Measurements from ENCODE around the gene CDIPT.
A peak's percentile ranks its signal among the peaks of the same experiment; 100 is the strongest.

The CDIPT gene

DNA sequence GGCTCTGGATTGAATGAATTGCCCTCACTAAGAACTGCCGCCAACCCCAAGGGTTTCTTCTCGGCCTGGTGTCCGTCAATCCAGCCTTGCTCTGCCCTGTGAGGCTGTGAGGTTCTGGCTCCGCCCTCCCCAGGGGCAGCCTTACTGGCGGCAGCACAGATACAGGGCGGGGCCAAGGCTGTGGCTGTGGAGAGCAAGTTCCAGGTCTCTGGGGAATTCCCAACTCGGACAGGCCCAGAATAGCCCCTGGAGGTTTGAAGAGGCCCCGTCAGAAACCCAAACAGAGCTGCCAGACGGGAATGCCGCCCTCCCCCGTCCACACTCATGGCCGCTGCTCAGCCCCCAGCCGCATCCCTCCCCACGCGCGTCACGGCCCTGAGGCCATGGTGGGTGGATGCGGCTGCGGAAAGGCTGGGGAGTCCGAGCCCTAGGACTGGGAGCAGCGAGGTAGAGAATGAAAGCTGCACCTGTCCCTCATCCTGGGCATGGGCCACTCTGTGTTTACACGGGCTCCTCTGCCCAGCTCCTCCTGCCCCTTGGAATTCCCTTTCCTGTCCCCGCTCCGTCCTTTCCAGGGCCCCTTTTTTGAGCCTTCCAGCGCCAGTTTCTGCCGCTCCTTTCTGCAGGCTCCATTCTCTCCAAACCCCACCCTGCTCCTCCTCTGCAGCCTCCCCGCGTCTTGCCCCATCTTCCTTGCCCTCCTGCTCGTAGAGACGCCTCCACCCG is 51.7 kb downstream of the CDIPT start:
- TF ChIP-seq, protein P1, sequence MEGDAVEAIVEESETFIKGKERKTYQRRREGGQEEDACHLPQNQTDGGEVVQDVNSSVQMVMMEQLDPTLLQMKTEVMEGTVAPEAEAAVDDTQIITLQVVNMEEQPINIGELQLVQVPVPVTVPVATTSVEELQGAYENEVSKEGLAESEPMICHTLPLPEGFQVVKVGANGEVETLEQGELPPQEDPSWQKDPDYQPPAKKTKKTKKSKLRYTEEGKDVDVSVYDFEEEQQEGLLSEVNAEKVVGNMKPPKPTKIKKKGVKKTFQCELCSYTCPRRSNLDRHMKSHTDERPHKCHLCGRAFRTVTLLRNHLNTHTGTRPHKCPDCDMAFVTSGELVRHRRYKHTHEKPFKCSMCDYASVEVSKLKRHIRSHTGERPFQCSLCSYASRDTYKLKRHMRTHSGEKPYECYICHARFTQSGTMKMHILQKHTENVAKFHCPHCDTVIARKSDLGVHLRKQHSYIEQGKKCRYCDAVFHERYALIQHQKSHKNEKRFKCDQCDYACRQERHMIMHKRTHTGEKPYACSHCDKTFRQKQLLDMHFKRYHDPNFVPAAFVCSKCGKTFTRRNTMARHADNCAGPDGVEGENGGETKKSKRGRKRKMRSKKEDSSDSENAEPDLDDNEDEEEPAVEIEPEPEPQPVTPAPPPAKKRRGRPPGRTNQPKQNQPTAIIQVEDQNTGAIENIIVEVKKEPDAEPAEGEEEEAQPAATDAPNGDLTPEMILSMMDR (IDR thresholded peaks at IDR 0.05; ENCODE audit: insufficient read depth, low read depth, low read length, missing control alignments): no peak
- H3K4me3 ChIP-seq (ENCODE audit: low read length): peak overlapping the region; percentile 45
- DNase-seq (ENCODE audit: low read depth): peak; percentile 96

DNA sequence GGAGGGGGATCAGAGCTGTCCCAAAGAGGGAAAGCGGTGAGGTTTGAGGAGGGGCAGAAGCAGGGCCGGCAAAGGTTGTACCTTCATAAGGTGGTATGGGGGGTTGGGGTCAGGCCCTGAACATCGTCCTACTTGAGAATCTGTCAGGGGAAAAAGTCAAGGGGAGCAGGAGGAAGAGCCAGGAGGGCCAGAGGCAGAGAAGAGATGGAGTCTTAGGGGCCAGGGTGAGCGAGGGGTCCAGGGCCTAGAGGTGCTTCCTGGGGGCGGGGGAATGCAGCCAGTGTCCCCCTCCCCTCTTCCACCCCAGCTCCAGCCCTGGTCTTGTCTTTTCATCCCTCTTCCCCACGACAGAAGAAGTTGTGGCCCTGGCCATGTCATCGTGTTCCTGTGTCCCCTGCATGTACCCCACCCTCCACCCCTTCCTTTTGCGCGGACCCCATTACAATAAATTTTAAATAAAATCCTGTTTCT is 52.3 kb downstream of the CDIPT start:
- TF ChIP-seq, protein P1 (IDR thresholded peaks at IDR 0.05; ENCODE audit: insufficient read depth, low read depth, low read length, missing control alignments): no peak
- no peak for DNase-seq (ENCODE audit: low read depth)
- H3K4me3 ChIP-seq (ENCODE audit: low read length): no peak overlapping the region

DNA sequence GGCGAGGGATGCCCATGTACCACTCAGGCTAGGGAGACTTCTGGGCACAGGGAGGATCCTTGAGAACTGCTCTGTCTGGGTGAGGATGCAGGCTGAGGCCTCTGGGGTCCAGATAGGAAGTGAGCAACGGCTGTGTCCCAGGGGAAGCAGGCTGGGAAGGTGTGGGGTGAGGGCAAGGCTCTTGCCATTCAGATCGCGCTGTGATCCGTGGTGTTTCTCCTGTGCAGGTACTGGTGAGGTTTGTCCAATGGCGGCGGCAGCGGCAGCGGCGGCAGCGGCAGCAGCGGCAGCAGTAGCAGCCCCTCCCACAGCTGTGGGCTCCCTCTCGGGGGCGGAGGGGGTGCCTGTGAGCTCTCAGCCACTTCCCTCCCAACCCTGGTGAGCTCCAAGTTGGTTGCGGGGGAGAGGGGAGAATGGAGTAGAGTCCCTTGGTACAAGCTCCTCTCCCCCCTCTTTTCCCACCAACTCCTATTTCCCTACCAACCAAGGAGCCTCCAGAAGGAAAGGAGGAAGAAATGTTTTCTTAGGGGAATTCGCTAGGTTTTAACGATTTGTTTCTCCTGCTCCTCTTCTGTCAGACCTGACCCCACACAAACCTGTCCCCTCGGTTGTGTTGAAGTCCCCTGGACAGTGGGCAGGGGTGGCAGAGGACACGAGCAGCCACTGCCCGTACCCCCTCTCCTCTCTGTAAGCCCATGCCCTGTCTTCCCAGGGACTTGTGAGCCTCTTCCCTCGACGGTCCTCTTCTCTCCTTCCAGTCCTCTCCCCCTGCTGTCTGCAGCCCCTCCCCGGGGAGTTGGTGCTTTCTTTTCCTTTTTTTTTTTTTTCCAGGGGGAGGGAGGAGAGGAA is 53.0 kb downstream of the CDIPT start:
- no peak for DNase-seq (ENCODE audit: low read depth)
- TF ChIP-seq, protein P1 (IDR thresholded peaks at IDR 0.05; ENCODE audit: insufficient read depth, low read depth, low read length, missing control alignments): no peak
- H3K4me3 ChIP-seq (ENCODE audit: low read length): no peak overlapping the region

DNA sequence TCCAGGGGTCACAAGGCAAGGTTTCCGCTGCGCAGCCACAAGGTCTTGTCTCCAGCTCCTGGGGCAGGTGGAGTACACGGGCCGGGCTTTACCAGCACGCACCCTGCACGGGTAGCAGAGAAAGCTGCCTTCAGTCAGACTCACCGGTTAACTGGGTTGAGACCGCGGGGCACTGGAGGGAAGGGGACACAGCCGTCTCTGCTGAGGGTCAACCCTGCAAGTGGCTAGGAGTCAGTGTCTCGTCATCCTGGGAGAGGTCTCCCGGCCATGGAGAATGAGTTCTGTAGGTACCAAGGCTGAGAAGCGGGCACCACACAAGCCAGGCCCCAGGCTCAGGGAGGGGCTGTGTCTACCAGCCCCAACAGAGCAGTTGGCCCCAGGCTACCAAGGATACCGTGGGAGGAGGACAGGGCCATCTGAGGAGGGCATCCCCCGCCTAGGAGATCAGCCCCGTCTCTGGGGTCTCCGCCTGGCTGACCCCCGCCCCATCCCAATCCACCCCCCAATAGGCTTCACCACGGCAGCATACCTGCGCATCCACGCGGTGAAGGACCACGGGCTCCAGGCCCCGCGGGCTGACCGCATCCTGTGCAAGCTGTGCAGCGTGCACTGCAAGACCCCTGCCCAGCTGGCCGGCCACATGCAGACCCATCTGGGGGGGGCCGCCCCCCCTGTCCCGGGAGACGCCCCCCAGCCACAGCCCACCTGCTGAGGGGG is 53.8 kb downstream of the CDIPT start:
- TF ChIP-seq, protein P1 (IDR thresholded peaks at IDR 0.05; ENCODE audit: insufficient read depth, low read depth, low read length, missing control alignments): no peak
- peak overlapping the region; percentile 60 for H3K4me3 ChIP-seq (ENCODE audit: low read length)
- no peak for DNase-seq (ENCODE audit: low read depth)

All from epithelial cell of esophagus (primary cell).